Neural progenitor cell (in vitro differentiated cells): ENCODE results near the gene ERC1. TPM values are rescaled to one million over a fixed set of nuclear protein-coding genes. Genes with fewer than 3 reads are reported as not detected.
A peak's percentile ranks its signal among the peaks of the same experiment; 100 is the strongest.
"Not testable (repeated sequence)": the region's sequence is repeated elsewhere in the genome, so short reads cannot be mapped to it uniquely, and the experiment has no call there.

ENCODE experiments used
- DNase-seq: peaks from one replicate; pipeline ENCODE4 v3.0.0-alpha.2; 2016; ENCODE audit warnings: low spot score
- H2AFZ ChIP-seq: fragments of 200-600 bp; sonication (generic); replicated peaks from 2 replicates; pipeline ENCODE4 v1.6.1; 2016; ENCODE audit warnings: antibody characterized with exemption
- H3F3A ChIP-seq: fragments of 200-600 bp; sonication (generic); 2 replicates; pipeline ENCODE4 v1.6.1; 2016; ENCODE audit warnings: antibody characterized with exemption, low read depth
- H3K27ac ChIP-seq: fragments of 200-600 bp; sonication (generic); 2 replicates; pipeline ENCODE4 v1.5.1; 2016; ENCODE audit warnings: mild to moderate bottlenecking
- H3K27me3 ChIP-seq: fragments of 200-600 bp; sonication (generic); 2 replicates; pipeline ENCODE4 v1.6.1; 2016; ENCODE audit warnings: mild to moderate bottlenecking, moderate library complexity
- H3K36me3 ChIP-seq: fragments of 200-600 bp; sonication (generic); 2 replicates; pipeline ENCODE4 v1.5.1; 2016
- H3K4me1 ChIP-seq: fragments of 200-600 bp; sonication (generic); 2 replicates; pipeline ENCODE4 v1.6.1; 2016; ENCODE audit warnings: mixed run types
- H3K4me2 ChIP-seq: fragments of 200-600 bp; sonication (generic); 2 replicates; pipeline ENCODE4 v1.6.1; 2016
- H3K4me3 ChIP-seq: fragments of 200-600 bp; sonication (generic); 2 replicates; pipeline ENCODE4 v1.5.1; 2016
- H3K79me2 ChIP-seq: fragments of 200-600 bp; sonication (generic); 2 replicates; pipeline ENCODE4 v1.6.1; 2016; ENCODE audit warnings: low read depth
- H3K9ac ChIP-seq: fragments of 200-600 bp; sonication (generic); 2 replicates; pipeline ENCODE4 v1.6.1; 2016
- H3K9me3 ChIP-seq: fragments of 200-600 bp; sonication (generic); 2 replicates; pipeline ENCODE4 v1.5.1; 2016; ENCODE audit warnings: low read depth
- H4K20me1 ChIP-seq: fragments of 200-600 bp; sonication (generic); 2 replicates; pipeline ENCODE4 v1.6.1; 2016; ENCODE audit warnings: low read depth
- H3K27ac Mint-ChIP-seq: 3 replicates; pipeline ENCODE4 v1.8.0; 2021; ENCODE audit warnings: mixed read lengths
- H3K27me3 Mint-ChIP-seq: 2 replicates; pipeline ENCODE4 v1.8.0; 2022; ENCODE audit warnings: low read depth, mild to moderate bottlenecking, inconsistent platforms, moderate library complexity, mixed read lengths; ENCODE audit not compliant: insufficient read depth
- H3K36me3 Mint-ChIP-seq: 3 replicates; pipeline ENCODE4 v1.8.0; 2021; ENCODE audit warnings: mixed read lengths
- H3K4me1 Mint-ChIP-seq: 3 replicates; pipeline ENCODE4 v1.8.0; 2021; ENCODE audit warnings: mixed read lengths
- H3K4me3 Mint-ChIP-seq: 3 replicates; pipeline ENCODE4 v1.8.0; 2021; ENCODE audit warnings: mild to moderate bottlenecking, moderate library complexity, mixed read lengths
- H3K9me3 Mint-ChIP-seq: 3 replicates; pipeline ENCODE4 v1.8.0; 2020; ENCODE audit warnings: mixed read lengths
- EZH2 ChIP-seq: fragments of 200-600 bp; sonication (generic); IDR thresholded peaks from 2 replicates; pipeline ENCODE4 v1.6.1; 2017; ENCODE audit warnings: antibody characterized with exemption, mild to moderate bottlenecking, moderate library complexity
- EZH2phosphoT487 ChIP-seq: fragments of 200-600 bp; sonication (generic); IDR thresholded peaks from 2 replicates; pipeline ENCODE4 v1.6.1; 2017; ENCODE audit warnings: antibody characterized with exemption
- total RNA-seq: library from RNA; depleted of rRNA; stranded (reverse); fragments of >200 nt; gene quantifications from 2 replicates; pipeline ENCODE4 v1.2.3, GENCODE V29; 2015; ENCODE audit warnings: low replicate concordance
- TF ChIP-seq, protein P1 (sequence below): fragments of 200-600 bp; sonication (generic); IDR thresholded peaks from 2 replicates; pipeline ENCODE4 v1.5.1; 2017; ENCODE audit warnings: antibody characterized with exemption, mild to moderate bottlenecking

ERC1 gene
- total RNA-seq, 1 donor from 2014 or later, result 27.5 TPM

GRCh38 chr12:1047898-1048660 lies 57.1 kb downstream of the ERC1 start:
- no peak overlapping the region for H3K4me3 Mint-ChIP-seq
- Histone ChIP-seq H3K9me3 (no peaks in the 10 kb centered on the region), H3F3A (peaks cover under 1% of the 10 kb centered on the region), H2AFZ (no peak overlapping the region), H3K79me2 (peaks cover 5% of the 10 kb centered on the region), H3K4me2 (no peak overlapping the region), H3K9ac (no peak overlapping the region), H3K36me3 (no peaks in the 10 kb centered on the region), H4K20me1 (no peaks in the 10 kb centered on the region), H3K4me3 (no peak overlapping the region), H3K4me1 (peaks cover 4% of the 10 kb centered on the region), H3K27me3 (no peaks in the 10 kb centered on the region), H3K27ac (no peak overlapping the region)
- H3K27me3 Mint-ChIP-seq, result peaks cover 2% of the 10 kb centered on the region
- TF ChIP-seq, protein P1, sequence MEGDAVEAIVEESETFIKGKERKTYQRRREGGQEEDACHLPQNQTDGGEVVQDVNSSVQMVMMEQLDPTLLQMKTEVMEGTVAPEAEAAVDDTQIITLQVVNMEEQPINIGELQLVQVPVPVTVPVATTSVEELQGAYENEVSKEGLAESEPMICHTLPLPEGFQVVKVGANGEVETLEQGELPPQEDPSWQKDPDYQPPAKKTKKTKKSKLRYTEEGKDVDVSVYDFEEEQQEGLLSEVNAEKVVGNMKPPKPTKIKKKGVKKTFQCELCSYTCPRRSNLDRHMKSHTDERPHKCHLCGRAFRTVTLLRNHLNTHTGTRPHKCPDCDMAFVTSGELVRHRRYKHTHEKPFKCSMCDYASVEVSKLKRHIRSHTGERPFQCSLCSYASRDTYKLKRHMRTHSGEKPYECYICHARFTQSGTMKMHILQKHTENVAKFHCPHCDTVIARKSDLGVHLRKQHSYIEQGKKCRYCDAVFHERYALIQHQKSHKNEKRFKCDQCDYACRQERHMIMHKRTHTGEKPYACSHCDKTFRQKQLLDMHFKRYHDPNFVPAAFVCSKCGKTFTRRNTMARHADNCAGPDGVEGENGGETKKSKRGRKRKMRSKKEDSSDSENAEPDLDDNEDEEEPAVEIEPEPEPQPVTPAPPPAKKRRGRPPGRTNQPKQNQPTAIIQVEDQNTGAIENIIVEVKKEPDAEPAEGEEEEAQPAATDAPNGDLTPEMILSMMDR, result no peak
- TF ChIP-seq EZH2 (no peak), EZH2phosphoT487 (no peak)
- peaks cover 20% of the 10 kb centered on the region for H3K4me1 Mint-ChIP-seq
- no peak for DNase-seq
- no peaks in the 10 kb centered on the region for H3K9me3 Mint-ChIP-seq
- H3K36me3 Mint-ChIP-seq, result peaks cover 3% of the 10 kb centered on the region
- H3K27ac Mint-ChIP-seq, result no peak overlapping the region

DNA sequence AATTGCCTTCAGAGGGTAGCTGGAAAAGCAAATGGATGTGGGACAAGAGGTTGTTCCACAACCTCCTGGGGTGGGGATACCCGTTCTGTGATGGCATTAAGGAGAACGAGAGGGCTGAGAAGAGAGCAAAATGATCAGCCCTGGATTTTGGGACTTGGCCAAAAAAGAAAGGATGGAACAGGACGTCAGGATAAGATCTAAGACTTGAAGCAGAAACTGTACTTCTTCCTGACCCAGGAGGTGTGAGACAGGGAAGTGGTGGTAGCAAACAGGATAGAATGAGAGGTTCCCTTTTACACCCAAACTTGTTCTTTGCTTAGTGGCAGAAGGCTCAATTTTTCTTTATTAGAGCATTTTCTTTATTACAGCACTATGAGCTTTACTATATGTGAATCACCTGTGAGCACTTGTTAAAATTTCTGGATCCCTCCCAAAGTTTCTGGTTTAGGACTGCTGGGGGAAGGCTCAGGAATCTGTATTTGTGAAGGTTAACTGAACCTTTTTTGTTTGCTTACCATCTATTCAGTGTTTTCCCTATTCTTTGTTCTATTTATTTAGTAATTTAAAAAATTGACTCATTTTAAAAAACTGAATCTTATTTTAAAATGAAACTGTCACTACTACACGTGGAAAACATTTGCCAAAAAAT lies 59.2 kb downstream of the ERC1 start:
- Histone ChIP-seq H3K27me3 (no peaks in the 10 kb centered on the region), H2AFZ (no peak overlapping the region), H3K9me3 (no peaks in the 10 kb centered on the region), H3K4me3 (no peak overlapping the region), H3F3A (peaks cover 17% of the 10 kb centered on the region), H3K4me2 (no peak overlapping the region), H3K36me3 (no peaks in the 10 kb centered on the region), H3K27ac (no peak overlapping the region), H4K20me1 (peaks cover 21% of the 10 kb centered on the region), H3K79me2 (peaks cover 7% of the 10 kb centered on the region), H3K4me1 (peaks cover 25% of the 10 kb centered on the region), H3K9ac (no peak overlapping the region)
- peak overlapping the region; percentile 48 for H3K27ac Mint-ChIP-seq
- H3K9me3 Mint-ChIP-seq, result no peaks in the 10 kb centered on the region
- no peaks in the 10 kb centered on the region for H3K27me3 Mint-ChIP-seq
- peaks cover 41% of the 10 kb centered on the region for H3K4me1 Mint-ChIP-seq
- TF ChIP-seq, protein P1, result no peak
- TF ChIP-seq EZH2 (no peak), EZH2phosphoT487 (no peak)
- no peak overlapping the region for H3K4me3 Mint-ChIP-seq
- DNase-seq, result no peak
- peaks cover 3% of the 10 kb centered on the region for H3K36me3 Mint-ChIP-seq

DNA sequence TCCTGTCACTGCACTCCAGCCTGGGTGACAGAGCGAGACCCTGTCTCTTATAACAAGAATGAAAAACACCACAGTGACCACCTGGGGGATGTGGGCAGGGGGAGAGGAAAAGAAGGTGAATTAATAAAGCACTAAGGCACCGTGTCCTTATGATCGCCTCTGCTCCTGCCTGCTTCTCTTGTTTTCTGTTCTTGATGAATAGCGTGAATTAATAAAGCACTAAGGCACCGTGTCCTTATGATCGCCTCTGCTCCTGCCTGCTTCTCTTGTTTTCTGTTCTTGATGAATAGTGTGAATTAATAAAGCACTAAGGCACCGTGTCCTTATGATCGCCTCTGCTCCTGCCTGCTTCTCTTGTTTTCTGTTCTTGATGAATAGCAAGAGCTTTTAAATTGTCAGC lies 60.6 kb downstream of the ERC1 start:
- H3K9me3 Mint-ChIP-seq, H3K36me3 Mint-ChIP-seq, H3K9ac ChIP-seq, H3K4me2 ChIP-seq, H3K27ac ChIP-seq, H3K27ac Mint-ChIP-seq, H3K4me3 Mint-ChIP-seq, H3K27me3 ChIP-seq, H3K9me3 ChIP-seq, DNase-seq, H3K4me3 ChIP-seq, H3K27me3 Mint-ChIP-seq, H3K36me3 ChIP-seq, H2AFZ ChIP-seq: not testable (repeated sequence)
- Histone ChIP-seq H3K4me1 (peaks cover 39% of the 10 kb centered on the region), H4K20me1 (peaks cover 26% of the 10 kb centered on the region), H3K79me2 (peaks cover 15% of the 10 kb centered on the region), H3F3A (peaks cover 27% of the 10 kb centered on the region)
- peaks cover 51% of the 10 kb centered on the region for H3K4me1 Mint-ChIP-seq

- peaks cover 10% of the 10 kb centered on the region for H3K9me3 Mint-ChIP-seq
- TF ChIP-seq EZH2phosphoT487 (no peak), EZH2 (no peak)
- TF ChIP-seq, protein P1, result no peak
- Histone ChIP-seq H3K9ac (no peak overlapping the region), H2AFZ (no peak overlapping the region), H3F3A (peaks cover 27% of the 10 kb centered on the region), H3K9me3 (peaks cover 8% of the 10 kb centered on the region), H3K4me3 (no peak overlapping the region), H3K36me3 (no peaks in the 10 kb centered on the region), H3K27ac (no peak overlapping the region), H3K4me2 (no peak overlapping the region), H3K27me3 (no peaks in the 10 kb centered on the region), H4K20me1 (peaks cover 26% of the 10 kb centered on the region), H3K4me1 (peaks cover 40% of the 10 kb centered on the region), H3K79me2 (peaks cover 28% of the 10 kb centered on the region)
- H3K27me3 Mint-ChIP-seq, result no peaks in the 10 kb centered on the region
- peaks cover 49% of the 10 kb centered on the region for H3K4me1 Mint-ChIP-seq
- no peak for DNase-seq
- no peak overlapping the region for H3K4me3 Mint-ChIP-seq
- H3K36me3 Mint-ChIP-seq, result peaks cover 11% of the 10 kb centered on the region
- no peak overlapping the region for H3K27ac Mint-ChIP-seq
Observed at GRCh38 chr12:1053690-1054089, 62.7 kb downstream of the ERC1 start.
